Uterus (tissue), 4 donors: ENCODE measurements around the gene TCF19. TPM values are rescaled to one million over a fixed set of nuclear protein-coding genes. Genes with fewer than 3 reads are reported as not detected.

Source experiments
- DNase-seq, 2 donors: peaks; one replicate each; pipeline ENCODE4 v3.0.0-alpha.2; 2019 to 2020
- H3K27ac ChIP-seq, 2 donors: fragments of 200-600 bp; sonication (generic); 1 replicate in 1 of 2; 2 replicates in 1 of 2; pipeline ENCODE4 v1.5.1; 2016 to 2018
- H3K27me3 ChIP-seq, 2 donors: fragments of 200-600 bp; sonication (generic); one replicate each; pipeline ENCODE4 v1.5.1; 2018 to 2019; ENCODE audit warnings: control low read depth in 1 of 2
- H3K36me3 ChIP-seq, 2 donors: fragments of 200-600 bp; sonication (generic); one replicate each; pipeline ENCODE4 v1.5.1; 2019; ENCODE audit warnings: control low read depth in 1 of 2
- H3K4me1 ChIP-seq, 2 donors: fragments of 200-600 bp; sonication (generic); one replicate each; pipeline ENCODE4 v1.5.1; 2018 to 2019; ENCODE audit warnings: control low read depth in 1 of 2
- H3K4me3 ChIP-seq, 2 donors: fragments of 200-600 bp; sonication (generic); 1 replicate in 1 of 2; 2 replicates in 1 of 2; pipeline ENCODE4 v1.5.1; 2018 to 2019; ENCODE audit warnings: mild to moderate bottlenecking in 1 of 2
- H3K9me3 ChIP-seq, 2 donors: fragments of 200-600 bp; sonication (generic); one replicate each; pipeline ENCODE4 v1.5.1; 2019; ENCODE audit warnings: control low read depth in 1 of 2
- CTCF ChIP-seq, 4 experiments: fragments of 200-600 bp in 2 of 4; fragments of 450-650 bp in 2 of 4; sonication (generic) in 2 of 4; IDR thresholded peaks; one replicate each; pipeline ENCODE4 v1.5.1; 2016 to 2019; ENCODE audit warnings: antibody characterized with exemption in 4 of 4, mild to moderate bottlenecking in 2 of 4, moderate library complexity in 1 of 4
- POLR2A ChIP-seq, 2 donors: fragments of 450-650 bp; IDR thresholded peaks; one replicate each; pipeline ENCODE4 v1.6.1; 2016; ENCODE audit warnings: antibody characterized with exemption in 2 of 2, mild to moderate bottlenecking in 1 of 2, moderate library complexity in 1 of 2
- intact Hi-C: fragments of 100-400 bp; cut with DNase I; formaldehyde crosslinking; loops from one replicate; pipeline ENCODE4 v1.15.1; 2023; ENCODE audit warnings: low total_unique reads
- small RNA-seq: library from RNA; depleted of rRNA; stranded (forward); fragments of <200 nt; gene quantifications from one replicate; pipeline ENCODE3, GENCODE V24; 2016
- total RNA-seq, 4 donors: library from RNA; depleted of rRNA in 3 of 4; stranded (reverse); fragments of >200 nt in 3 of 4; gene quantifications; one replicate each; pipeline versions ENCODE4 v1.1.0 to v1.2.4, GENCODE V29; 2014 to 2023
- donor health status: DM: yes; HTN: yes; CAD: no.

TCF19 gene
- total RNA-seq, 4 donors from 2014 or later = 3.6 to 22.3 (median 12.6) TPM

DNA sequence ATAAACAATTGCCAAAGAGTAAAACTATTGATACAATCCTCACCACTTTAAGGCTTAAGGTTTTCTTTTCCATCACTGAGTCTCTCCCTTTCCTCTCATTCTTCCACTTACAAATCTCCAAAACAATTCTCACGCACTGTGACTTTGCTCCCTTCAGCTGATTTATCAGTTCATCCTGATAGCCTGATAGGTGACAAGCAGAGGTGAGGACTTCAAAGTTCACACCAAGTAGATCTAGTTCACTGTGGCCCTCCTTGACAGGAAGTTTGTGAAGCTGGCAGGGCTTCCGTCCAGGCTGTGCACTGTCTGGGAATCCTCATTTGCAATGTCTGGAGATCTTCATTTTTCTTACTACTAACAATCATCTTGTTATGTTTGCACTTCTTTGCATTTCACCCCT is 47.2 kb downstream of the TCF19 start:
- no peak for TF ChIP-seq POLR2A (IDR thresholded peaks at IDR 0.05)
- H3K36me3 ChIP-seq = no peaks in the 10 kb centered on the region
- peaks cover 6% of the 10 kb centered on the region in 2 donors for H3K4me1 ChIP-seq
- no peak overlapping the region for H3K4me3 ChIP-seq
- H3K27me3 ChIP-seq = no peaks in the 10 kb centered on the region
- intact Hi-C loops = no loop called here
- H3K27ac ChIP-seq = no peak overlapping the region
- no peaks in the 10 kb centered on the region for H3K9me3 ChIP-seq
- DNase-seq = no peak

DNA sequence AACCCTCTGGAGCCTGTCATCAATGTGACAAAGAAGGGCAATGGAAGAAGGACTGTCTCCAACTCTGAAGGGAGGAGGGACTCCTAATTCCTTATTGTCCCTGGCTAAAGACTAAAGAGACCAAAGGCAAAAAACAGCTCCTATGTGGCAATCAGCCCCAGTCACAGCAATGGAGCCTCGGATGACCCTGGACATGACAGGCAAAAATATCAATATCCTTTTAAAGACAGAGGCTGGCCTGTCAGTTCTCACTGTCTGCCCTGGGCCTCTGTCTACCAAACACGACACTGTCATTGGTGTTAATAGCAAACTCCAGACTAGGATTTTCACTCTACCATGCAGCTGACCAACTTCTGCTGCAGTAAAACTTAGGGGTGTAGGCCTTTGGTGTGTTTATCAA is 50.1 kb downstream of the TCF19 start:
- Histone ChIP-seq H3K36me3 (no peaks in the 10 kb centered on the region), H3K4me1 (no peaks in the 10 kb centered on the region), H3K27ac (no peak overlapping the region), H3K4me3 (no peak overlapping the region), H3K27me3 (no peaks in the 10 kb centered on the region), H3K9me3 (no peaks in the 10 kb centered on the region)
- TF ChIP-seq POLR2A (IDR thresholded peaks at IDR 0.05) = no peak
- no peak for TF ChIP-seq CTCF (IDR thresholded peaks at IDR 0.05)
- intact Hi-C loops = no loop called here
- no peak for DNase-seq

DNA sequence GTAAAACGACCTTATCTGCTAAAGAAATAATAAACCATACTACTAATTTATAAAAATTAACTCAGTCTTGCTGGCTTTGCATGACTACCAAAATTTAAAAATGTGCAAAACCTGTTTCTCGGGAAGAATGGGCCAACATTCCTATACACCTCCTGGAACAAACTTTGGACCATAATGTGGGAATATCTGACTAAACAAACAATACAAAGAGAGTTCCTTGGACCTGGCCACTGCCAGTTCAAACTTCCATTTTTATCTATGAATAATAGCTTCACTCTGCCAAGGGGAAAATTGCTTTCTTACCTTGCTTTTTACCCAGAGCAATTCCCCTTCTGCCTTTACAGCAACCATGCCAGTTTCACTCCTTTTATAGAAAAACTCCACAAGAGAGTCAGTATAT is 50.7 kb downstream of the TCF19 start:
- Histone ChIP-seq H3K27me3 (no peaks in the 10 kb centered on the region), H3K36me3 (no peaks in the 10 kb centered on the region), H3K4me3 (no peak overlapping the region), H3K9me3 (no peaks in the 10 kb centered on the region), H3K27ac (no peak overlapping the region), H3K4me1 (no peaks in the 10 kb centered on the region)
- intact Hi-C loops = no loop called here
- TF ChIP-seq POLR2A (IDR thresholded peaks at IDR 0.05) (no peak), CTCF (IDR thresholded peaks at IDR 0.05) (no peak)
- DNase-seq = no peak

- TF ChIP-seq POLR2A (IDR thresholded peaks at IDR 0.05) (no peak), CTCF (IDR thresholded peaks at IDR 0.05) (no peak)
- H3K27me3 ChIP-seq = no peaks in the 10 kb centered on the region
- DNase-seq = no peak
- intact Hi-C loops = no loop called here
- no peaks in the 10 kb centered on the region for H3K4me1 ChIP-seq
- no peak overlapping the region for H3K4me3 ChIP-seq
- no peaks in the 10 kb centered on the region for H3K36me3 ChIP-seq
- no peak overlapping the region for H3K27ac ChIP-seq
- no peaks in the 10 kb centered on the region for H3K9me3 ChIP-seq
Observed at GRCh38 chr6:31210123-31210522, 51.7 kb downstream of the TCF19 start.

DNA sequence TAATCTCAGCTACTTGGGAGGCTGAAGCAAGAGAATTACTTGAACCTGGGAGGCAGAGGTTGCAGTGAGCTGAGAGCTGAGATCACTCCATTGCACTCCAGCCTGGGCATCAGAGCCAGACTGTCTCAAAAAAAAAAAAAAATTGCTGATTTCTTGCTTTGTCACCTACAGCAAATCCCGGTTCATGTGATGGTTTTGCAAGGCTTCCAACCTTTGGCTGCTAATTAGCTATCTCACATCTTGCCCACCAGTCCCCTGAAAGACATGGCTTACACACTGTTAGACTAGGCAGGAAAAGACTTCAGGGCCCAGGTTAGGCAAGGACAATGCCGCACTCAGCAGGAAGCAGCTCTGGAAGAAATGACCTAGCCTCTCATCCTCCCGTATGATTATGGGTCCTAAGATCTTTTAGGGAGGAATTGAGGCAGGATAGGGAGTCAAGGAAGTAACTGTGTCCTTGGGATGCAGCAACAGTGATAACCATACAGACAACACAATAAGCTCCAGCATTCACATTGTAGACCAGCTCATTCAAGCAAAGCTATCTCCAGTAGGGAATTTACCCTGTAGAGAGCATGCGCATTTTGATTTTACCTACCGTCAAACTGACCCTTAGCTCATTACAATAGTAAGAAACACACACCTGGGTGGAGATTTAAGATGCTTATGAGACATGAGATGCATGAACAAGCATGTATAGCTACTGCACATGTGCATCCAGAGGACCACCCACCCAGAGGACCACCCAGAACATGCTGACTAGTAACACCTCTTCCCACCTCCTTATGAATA is 52.5 kb downstream of the TCF19 start:
- Histone ChIP-seq H3K36me3 (no peaks in the 10 kb centered on the region), H3K9me3 (no peaks in the 10 kb centered on the region)
- intact Hi-C loops = no loop called here

More for the DNA sequence above, 52.5 kb downstream of the TCF19 start:
- Histone ChIP-seq H3K4me1 (no peaks in the 10 kb centered on the region), H3K27ac (no peak overlapping the region), H3K27me3 (no peaks in the 10 kb centered on the region), H3K4me3 (no peak overlapping the region)
- no peak for TF ChIP-seq POLR2A (IDR thresholded peaks at IDR 0.05)
- TF ChIP-seq CTCF (IDR thresholded peaks at IDR 0.05) = no peak
- DNase-seq = no peak

Small RNA genes within 50 kb of the gene (small RNA-seq; reads per million reads assigned to genes)
- gene POLR2LP1 = not detected

Other genes starting within 250 kb of the TCF19 start
- 10 to 100 TPM; 12.6 to 34.2 (median 22.4) TPM for gene VARS2, start 244.4 kb upstream of the TCF19 start, total RNA-seq
- gene SFTA2, start 226.4 kb upstream of the TCF19 start, total RNA-seq = 1 to 10 TPM in 1 of 4 donors, not detected in 3; 1.1 TPM
- gene MUCL3, start 217.6 kb upstream of the TCF19 start, total RNA-seq = under 1 TPM in 1 of 4 donors, not detected in 3; under 0.01 TPM
- gene MUC21, start 174.9 kb upstream of the TCF19 start, total RNA-seq = under 1 TPM in 2 of 4 donors, not detected in 2; 0.28 to 0.59 TPM
- not detected for gene MUC22, start 148.1 kb upstream of the TCF19 start, total RNA-seq
- under 1 TPM in 1 of 4 donors, not detected in 3; 0.35 TPM for gene C6orf15, start 46.0 kb upstream of the TCF19 start, total RNA-seq
- gene PSORS1C1, start 43.8 kb upstream of the TCF19 start, total RNA-seq = 1 to 10 TPM in 1 of 4 donors, under 1 TPM in 3; under 0.01 to 4.5 (median 0.54) TPM
- gene CDSN, start 38.1 kb upstream of the TCF19 start, total RNA-seq = under 1 TPM in 1 of 4 donors, not detected in 3; 0.28 TPM
- gene PSORS1C2, start 19.5 kb upstream of the TCF19 start, total RNA-seq = not detected
- 10 to 100 TPM in 2 of 4 donors, 1 to 10 TPM in 1, under 1 TPM in 1; 0.59 to 28.1 (median 12.5) TPM for gene CCHCR1, start 787 bp upstream of the TCF19 start, total RNA-seq
- 1 to 10 TPM in 2 of 4 donors, under 1 TPM in 1, not detected in 1; 0.67 to 2.8 (median 1.8) TPM for gene POU5F1, start 12.1 kb downstream of the TCF19 start, total RNA-seq
- gene HLA-C, start 113.5 kb downstream of the TCF19 start, total RNA-seq = 100 to 1,000 TPM; 209 to 650 (median 336) TPM
- 1,000 to 10,000 TPM in 1 of 4 donors, 100 to 1,000 TPM in 3; 134 to 1,272 (median 737) TPM for gene HLA-B, start 198.6 kb downstream of the TCF19 start, total RNA-seq
- 10 to 100 TPM in 3 of 4 donors, 1 to 10 TPM in 1; 9.1 to 31.7 (median 17.2) TPM for gene MICA, start 245.0 kb downstream of the TCF19 start, total RNA-seq